Left kidney (tissue), 8 donors: ENCODE results near the gene INPP5E. TPM values are rescaled to one million over a fixed set of nuclear protein-coding genes. Genes with fewer than 3 reads are reported as not detected.
A peak's percentile ranks its signal among the peaks of the same experiment; 100 is the strongest.

Experiments
- DNase-seq: peaks from one replicate; pipeline ENCODE4 v3.0.0-alpha.2; 2013
- long read RNA-seq, 8 donors: transcript quantifications; one replicate each; lab custom pipeline, GENCODE V29; 2026
- polyA plus RNA-seq: library from polyadenylated mRNA; unstranded; fragments of 120-200 nt; gene quantifications from one replicate; pipeline ENCODE4 v1.2.1, GENCODE V29; 2013; ENCODE audit not compliant: insufficient read length

INPP5E gene
- polyA plus RNA-seq, result 12.6 TPM
- long read RNA-seq, donor 1, full-length matches to known transcripts, result 11 of 11 reads
- long read RNA-seq, donor 1, partial matches to known transcripts, result 0 of 11 reads
- long read RNA-seq, donor 1, other reads (novel, unspliced or antisense), result 0 of 11 reads
- long read RNA-seq, donor 2, full-length matches to known transcripts, result 6 of 6 reads
- long read RNA-seq, donor 2, partial matches to known transcripts, result 0 of 6 reads
- long read RNA-seq, donor 2, other reads (novel, unspliced or antisense), result 0 of 6 reads
- long read RNA-seq, donor 3, full-length matches to known transcripts, result 3 of 3 reads
- long read RNA-seq, donor 3, partial matches to known transcripts, result 0 of 3 reads
- long read RNA-seq, donor 3, other reads (novel, unspliced or antisense), result 0 of 3 reads
- long read RNA-seq, donor 4, full-length matches to known transcripts, result 2 of 2 reads
- long read RNA-seq, donor 4, partial matches to known transcripts, result 0 of 2 reads
- long read RNA-seq, donor 4, other reads (novel, unspliced or antisense), result 0 of 2 reads
- long read RNA-seq, donor 5, full-length matches to known transcripts, result 3 of 3 reads
- long read RNA-seq, donor 5, partial matches to known transcripts, result 0 of 3 reads
- long read RNA-seq, donor 5, other reads (novel, unspliced or antisense), result 0 of 3 reads
- long read RNA-seq, donor 6, full-length matches to known transcripts, result 8 of 8 reads
- long read RNA-seq, donor 6, partial matches to known transcripts, result 0 of 8 reads
- long read RNA-seq, donor 6, other reads (novel, unspliced or antisense), result 0 of 8 reads
- long read RNA-seq, donor 7, full-length matches to known transcripts, result 10 of 10 reads
- long read RNA-seq, donor 7, partial matches to known transcripts, result 0 of 10 reads
- long read RNA-seq, donor 7, other reads (novel, unspliced or antisense), result 0 of 10 reads
- long read RNA-seq, donor 8, full-length matches to known transcripts, result 4 of 4 reads
- long read RNA-seq, donor 8, partial matches to known transcripts, result 0 of 4 reads
- long read RNA-seq, donor 8, other reads (novel, unspliced or antisense), result 0 of 4 reads

GRCh38 chr9:136439481-136440408, at the start of gene INPP5E:
TSS of gene INPP5E (minus strand) at chr9:136439845. CDS start at chr9:136439419, 426 bp downstream.
- peak; percentile 66 for DNase-seq

DNA sequence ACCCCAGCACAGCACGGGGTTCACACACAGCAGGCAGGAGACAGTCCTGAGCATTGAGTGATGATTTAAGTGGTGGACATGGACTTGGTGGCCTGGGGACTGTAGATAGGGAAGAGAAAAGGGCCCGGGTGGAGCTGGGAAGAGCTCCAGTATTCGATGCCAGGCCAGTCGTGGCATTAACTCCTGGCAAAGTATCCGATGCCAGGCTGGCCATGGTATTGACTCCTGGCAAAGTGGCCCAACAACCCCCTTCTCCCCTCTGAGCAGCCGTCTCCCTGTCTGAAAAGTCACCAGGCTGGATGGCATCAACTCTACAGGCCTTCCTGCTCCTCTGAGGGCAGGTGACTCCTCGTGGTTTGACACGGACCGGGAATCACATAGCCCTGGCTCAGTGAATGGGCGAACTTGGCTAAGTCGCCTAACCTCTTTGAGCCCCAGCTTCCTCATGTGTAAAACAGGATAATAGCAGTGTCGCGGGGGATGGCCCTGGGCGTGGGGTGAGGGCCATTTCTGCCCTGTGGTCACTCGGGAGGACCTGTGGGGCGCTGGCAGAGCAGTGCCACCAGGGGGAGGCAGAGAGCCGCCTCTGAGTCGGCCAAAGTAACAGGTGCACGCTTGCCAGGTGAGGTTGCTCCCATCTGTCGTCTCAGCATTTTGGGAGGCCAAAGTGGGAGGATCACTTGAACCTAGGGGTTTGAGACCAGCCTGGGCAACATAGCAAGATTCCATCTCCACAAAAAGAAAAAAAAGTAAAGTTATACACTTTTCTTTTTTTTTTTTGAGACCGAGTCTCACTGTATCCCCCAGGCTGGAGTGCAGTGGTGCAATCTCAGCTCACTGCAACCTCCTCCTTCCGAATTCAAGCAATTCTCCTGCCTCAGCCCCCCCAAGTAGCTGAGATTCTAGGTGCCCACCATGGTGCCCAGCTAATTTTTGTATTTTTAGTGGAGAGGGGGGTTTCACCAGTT, 48.9 kb upstream of the INPP5E start:
- peak; percentile 40 for DNase-seq

- no peak for DNase-seq
These were observed 48.0 kb upstream of the INPP5E start for GRCh38 chr9:136487672-136488071.

DNA sequence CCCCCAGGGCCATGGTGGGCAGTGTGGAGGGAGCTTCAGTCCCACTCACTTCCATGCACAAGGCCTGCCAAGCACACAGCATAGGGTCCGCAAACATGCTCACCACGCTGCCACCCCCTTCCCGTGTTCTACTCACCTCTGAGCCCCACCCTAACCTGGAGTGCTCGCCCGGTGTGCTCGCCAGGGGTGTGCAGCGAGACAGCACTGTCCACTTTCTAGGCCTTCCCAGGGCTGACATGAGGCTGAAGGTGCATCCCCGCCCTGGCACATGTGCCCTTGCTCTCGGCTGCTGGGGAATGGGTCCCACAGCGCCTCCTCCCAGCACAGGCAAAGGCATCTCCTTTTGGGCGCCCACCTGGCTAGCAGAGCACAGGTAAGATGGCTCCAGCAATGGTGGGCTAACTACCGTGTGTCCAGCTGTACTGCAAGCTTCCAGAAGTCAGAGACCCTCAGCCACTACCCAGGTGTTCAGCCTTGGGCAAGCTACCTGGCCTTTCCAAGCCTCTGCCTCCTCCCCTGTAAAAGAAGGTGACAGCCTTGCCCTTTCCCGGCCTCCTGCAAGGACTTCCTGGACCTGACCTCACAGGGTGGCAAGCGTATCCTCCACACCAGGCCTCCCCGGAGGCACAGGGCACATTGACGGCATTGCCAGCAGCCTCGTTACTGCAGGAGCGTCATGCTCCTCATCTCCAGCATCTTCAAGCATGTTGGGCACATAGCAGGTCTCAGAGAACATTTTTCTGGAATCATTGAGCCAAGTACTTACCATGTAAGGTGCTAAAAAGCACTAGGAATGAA, 47.4 kb upstream of the INPP5E start:
- DNase-seq, result no peak

GRCh38 chr9:136486131-136486530, 46.5 kb upstream of the INPP5E start:
- DNase-seq, result no peak

- DNase-seq, result peak; percentile 73
These were observed 45.7 kb upstream of the INPP5E start for GRCh38 chr9:136485049-136486045.

- no peak for DNase-seq
These were observed 44.8 kb upstream of the INPP5E start for GRCh38 chr9:136484153-136485048.

- peak; percentile 88 for DNase-seq
These were observed 44.0 kb upstream of the INPP5E start for GRCh38 chr9:136483589-136484152.

DNA sequence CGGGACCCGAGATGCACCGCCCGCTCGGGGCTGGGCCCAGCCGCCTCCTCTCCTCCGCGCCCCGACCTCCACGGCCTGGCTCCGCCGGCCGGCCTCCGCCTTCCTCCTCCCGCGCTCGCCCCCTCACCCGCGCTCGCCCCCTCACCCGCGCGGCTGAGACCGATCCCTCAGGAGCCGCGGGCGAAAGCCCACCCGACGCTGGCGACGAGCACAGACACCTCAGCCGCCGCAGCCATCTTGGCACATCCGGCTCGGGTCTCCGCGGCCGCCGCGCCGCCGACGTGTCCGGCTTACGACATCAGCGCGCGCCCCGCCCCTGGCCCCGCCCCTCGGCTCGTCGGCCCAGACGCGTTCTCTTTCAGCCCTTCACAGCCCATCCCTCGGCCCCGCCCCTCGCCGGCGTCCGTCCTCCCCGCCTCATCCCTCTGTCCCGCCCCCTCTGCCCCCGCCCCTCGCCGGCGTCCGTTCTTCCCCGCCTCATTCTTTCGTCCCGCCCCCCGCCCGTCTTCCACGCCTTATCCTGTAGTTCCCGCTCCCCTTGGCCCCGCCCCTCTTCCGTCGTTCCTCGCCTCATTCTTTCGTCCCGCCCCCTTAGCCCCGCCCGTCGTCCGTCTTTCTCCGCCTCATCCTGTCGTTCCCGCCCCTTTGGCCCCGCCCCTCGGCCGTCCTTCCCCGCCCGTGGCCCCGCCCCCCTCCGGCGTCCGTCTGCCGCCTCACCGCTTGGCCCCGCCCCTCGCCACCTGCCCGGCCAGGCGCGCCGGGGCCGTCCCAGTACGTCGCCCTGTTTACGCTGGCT, 43.3 kb upstream of the INPP5E start, which contains the start of gene SEC16A:
TSS of gene SEC16A (minus strand) at position 248 of the 796 bp plus-strand sequence. CDS start 5,425 bp downstream, outside the sequence.
- DNase-seq, result peak; percentile 97

GRCh38 chr9:136482046-136482792, 42.6 kb upstream of the INPP5E start:
- no peak for DNase-seq

DNA sequence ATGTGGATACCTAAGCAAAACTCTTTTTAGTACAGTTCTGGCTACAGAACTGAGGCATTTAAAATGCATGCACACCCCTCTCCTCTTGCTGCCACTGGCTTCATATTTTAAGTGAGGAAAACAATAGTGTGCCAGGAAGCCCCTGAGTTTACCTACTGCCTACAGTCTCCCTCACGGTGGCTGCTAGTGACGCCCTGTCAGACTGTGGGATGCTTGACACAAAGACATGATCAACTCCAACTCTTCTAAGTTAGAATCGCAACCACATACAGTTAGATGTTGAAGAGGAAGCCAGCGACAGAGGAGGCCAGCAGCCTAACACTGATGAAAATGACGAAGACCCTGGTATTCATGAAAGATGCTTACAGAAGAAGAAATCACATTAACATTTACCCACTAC, 41.9 kb upstream of the INPP5E start:
- no peak for DNase-seq

GRCh38 chr9:136476369-136477150, 36.9 kb upstream of the INPP5E start:
- no peak for DNase-seq

- DNase-seq, result no peak
These were observed 35.6 kb upstream of the INPP5E start for GRCh38 chr9:136474974-136475865.
